GM18868 (cell line): ENCODE measurements around the gene ACTR3.

Experiments used
- ATAC-seq: cut with Tn5 transposase; IDR thresholded peaks from one replicate; pipeline ENCODE4 v1.9.1; 2021; ENCODE audit warnings: mild to moderate bottlenecking, moderate library complexity; ENCODE audit not compliant: unreplicated experiment

Gene ACTR3

DNA sequence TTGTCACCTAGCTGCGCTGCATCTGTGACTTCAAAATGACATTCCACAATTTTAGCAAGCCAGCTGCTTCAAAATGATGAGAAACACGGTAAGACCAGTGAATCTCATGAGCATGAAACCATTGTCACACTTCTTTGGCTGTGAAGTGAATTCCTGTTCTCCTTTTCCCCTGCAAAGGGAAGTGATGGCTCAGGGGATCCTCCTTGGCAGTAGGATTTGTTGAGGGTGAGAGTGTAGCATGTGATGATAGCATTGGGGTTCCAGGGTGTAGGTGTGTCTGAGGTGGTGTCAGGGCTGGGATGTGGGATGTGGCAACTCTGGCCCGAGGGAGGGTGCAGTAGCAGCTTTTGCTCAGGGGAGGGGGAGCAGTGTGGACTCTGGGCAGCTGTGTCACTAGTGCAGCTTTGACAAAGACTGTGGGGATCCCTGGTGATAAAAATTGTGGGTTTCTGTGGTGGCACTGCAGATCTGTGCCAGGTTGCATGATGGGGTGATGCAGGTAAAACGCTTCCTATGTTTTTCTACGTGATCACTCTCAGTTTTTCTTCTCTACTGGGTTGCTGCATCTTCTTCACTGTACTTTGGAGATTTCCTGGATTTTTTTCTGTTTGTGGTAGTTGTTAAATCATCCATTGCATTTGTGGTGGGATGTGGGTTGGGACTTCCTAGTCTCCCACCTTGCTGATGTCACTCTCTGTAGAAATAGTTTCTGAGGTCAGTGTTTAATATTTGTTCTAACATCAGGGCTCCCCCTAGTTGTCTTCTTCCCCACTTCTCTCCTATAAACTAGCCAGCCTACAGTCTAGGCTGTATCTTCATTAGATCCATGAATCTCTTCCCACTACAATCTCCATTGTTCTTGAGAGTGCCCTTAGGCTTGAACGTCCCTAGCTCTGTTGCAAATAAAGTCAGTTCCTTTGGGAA is 107.0 kb downstream of the ACTR3 start:
- no peak for ATAC-seq

- no peak for ATAC-seq
Measured at GRCh38 chr2:114001152-114001551, 111.3 kb downstream of the ACTR3 start.

- no peak for ATAC-seq
Measured at GRCh38 chr2:114001937-114002336, 112.0 kb downstream of the ACTR3 start.

DNA sequence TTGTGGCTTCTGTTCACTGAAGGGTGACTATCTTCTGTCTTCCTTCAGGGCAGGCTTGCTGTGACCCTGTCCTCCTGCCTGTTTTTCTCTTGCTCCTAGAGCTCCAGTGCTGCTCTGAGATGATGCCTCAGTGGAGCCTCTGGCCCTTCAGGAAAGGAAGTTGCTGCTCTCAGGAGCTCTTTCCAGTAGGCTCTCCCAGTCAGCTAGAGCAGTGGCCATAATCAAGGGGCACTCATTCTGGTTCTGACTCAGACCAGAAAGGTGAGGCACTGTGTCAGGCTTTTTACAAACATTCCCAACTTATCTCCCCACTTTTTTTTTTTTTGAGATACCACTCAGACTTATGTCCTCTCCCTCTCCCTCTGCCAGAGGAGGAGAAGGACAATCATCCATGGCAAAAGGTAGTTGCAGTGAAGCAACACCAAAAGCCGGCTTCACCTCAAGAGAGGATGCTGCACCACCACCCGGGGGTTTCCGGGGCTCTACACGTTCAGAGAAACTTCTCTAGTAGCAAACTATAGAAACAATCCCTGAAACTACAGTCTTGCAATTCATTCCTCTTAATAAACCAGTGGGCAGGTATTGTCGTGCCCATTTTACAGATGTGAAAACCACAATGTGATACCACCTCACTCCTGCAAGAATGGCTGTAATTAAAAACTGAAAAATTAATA is 115.4 kb downstream of the ACTR3 start:
- ATAC-seq = peak; percentile 76

GRCh38 chr2:114006460-114006859 is 116.6 kb downstream of the ACTR3 start:
- no peak for ATAC-seq

- no peak for ATAC-seq
Measured at GRCh38 chr2:114007436-114007835, 117.5 kb downstream of the ACTR3 start.

GRCh38 chr2:114008720-114009119 is 118.8 kb downstream of the ACTR3 start:
- no peak for ATAC-seq

DNA sequence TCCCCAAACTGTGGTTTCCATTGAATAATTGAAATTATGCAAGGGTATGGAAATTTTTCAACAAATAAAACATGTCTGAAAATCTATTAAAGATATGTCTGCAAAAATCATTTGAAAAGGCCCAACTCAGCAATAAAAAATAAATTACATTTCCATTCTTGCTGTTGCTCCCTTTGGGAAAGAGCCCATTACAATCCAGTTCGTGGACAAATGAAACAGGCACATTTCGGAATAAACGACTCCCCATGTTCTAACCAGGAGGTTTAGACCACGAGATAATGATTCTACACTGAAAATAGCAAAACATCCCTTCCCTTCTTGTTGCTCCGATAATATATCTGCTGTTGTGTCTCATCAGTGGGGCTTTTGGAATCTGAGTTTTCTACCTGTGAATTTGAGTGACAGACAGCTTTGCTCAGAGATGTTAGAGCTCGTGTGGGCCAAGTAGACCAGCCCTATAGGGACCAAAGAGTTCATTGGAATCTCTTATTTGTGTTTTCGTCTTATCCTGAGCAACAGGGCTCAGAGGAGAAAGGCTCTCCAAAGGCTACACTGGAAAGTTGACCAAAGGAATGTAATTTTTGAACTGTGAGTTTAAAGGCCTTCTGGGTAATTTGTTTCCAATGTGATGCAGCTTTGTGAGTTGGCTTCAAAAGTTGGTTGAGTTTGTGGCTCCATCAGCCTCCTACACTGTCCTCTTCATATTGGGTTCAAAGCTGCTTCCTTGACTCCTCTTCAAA is 119.5 kb downstream of the ACTR3 start:
- ATAC-seq = no peak

- ATAC-seq = no peak
Measured at GRCh38 chr2:114010001-114010400, 120.1 kb downstream of the ACTR3 start.

DNA sequence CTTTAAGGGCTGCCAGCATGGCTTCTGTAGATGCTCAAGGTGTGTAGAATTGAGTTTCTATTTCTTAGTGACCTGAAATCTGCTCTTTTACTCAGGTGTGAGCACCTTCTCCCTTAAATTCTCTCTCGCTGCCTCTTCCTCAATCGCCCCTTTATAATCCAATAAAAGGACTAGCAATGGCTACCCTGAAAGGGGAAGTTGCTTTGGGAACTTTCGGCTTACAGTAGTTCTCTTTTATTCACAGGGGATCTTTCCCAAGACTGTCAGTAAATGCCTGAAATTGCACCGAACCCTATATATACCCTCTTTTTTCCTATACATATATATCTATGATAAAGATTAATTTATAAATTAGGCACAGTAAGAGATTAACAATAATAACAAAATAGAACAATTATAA is 121.8 kb downstream of the ACTR3 start:
- no peak for ATAC-seq
